Prostate gland (tissue), 2 donors: Measurements from ENCODE around the gene APOBEC4. TPM values are rescaled to one million over a fixed set of nuclear protein-coding genes. Genes with fewer than 3 reads are reported as not detected.

Experiments
- DNase-seq: peaks from one replicate; pipeline ENCODE4 v3.0.0-alpha.2; 2019; ENCODE audit warnings: low spot score
- H3K27ac ChIP-seq, 2 donors: fragments of 200-600 bp; sonication (generic); 2 replicates each; pipeline ENCODE4 v1.5.1; 2017 to 2019
- H3K27me3 ChIP-seq: fragments of 200-600 bp; sonication (generic); replicated peaks from 2 replicates; pipeline ENCODE4 v1.5.1; 2019; ENCODE audit not compliant: insufficient read depth
- H3K36me3 ChIP-seq, 2 donors: fragments of 200-600 bp; sonication (generic); 1 replicate in 1 of 2; 2 replicates in 1 of 2; pipeline versions ENCODE4 v1.5.1 to v1.8.1; 2017 to 2019
- H3K4me1 ChIP-seq: fragments of 200-600 bp; sonication (generic); replicated peaks from 2 replicates; pipeline ENCODE4 v1.5.1; 2019
- H3K4me3 ChIP-seq, 2 donors: fragments of 200-600 bp; sonication (generic); 2 replicates each; pipeline ENCODE4 v1.5.1; 2017 to 2019
- H3K9me3 ChIP-seq: fragments of 200-600 bp; sonication (generic); 2 replicates; pipeline ENCODE4 v1.5.1; 2017
- CTCF ChIP-seq, 4 experiments: fragments of 200-600 bp in 2 of 4; fragments of 450-650 bp in 2 of 4; sonication (generic) in 2 of 4; IDR thresholded peaks; 1 replicate in 3 of 4; 2 replicates in 1 of 4; pipeline ENCODE4 v1.5.1; 2016 to 2019; ENCODE audit warnings: antibody characterized with exemption in 4 of 4, mild to moderate bottlenecking in 2 of 4, moderate library complexity in 2 of 4
- POLR2A ChIP-seq: fragments of 450-650 bp; IDR thresholded peaks from one replicate; pipeline ENCODE4 v1.6.1; 2016; ENCODE audit warnings: antibody characterized with exemption, mild to moderate bottlenecking
- POLR2AphosphoS5 ChIP-seq: sonication (generic); formaldehyde crosslinking; IDR thresholded peaks from one replicate; pipeline ENCODE4 v1.6.1; 2017; ENCODE audit warnings: antibody characterized with exemption
- WGBS: methylation state at CpG from one replicate; pipeline ENCODE4 v1.1.5; 2018; 5-methylcytosine and 5-hydroxymethylcytosine counted together
- intact Hi-C: fragments of 100-400 bp; cut with DNase I; formaldehyde crosslinking; loops from one replicate; pipeline ENCODE4 v1.14.2; 2022
- total RNA-seq, 2 donors: library from RNA; depleted of rRNA; stranded (reverse); fragments of >200 nt; gene quantifications; one replicate each; pipeline ENCODE4 v1.1.0, GENCODE V29; 2016

Gene APOBEC4
- total RNA-seq, 2 donors from 2014 or later, result 0.34 TPM; not detected in 1

- WGBS, result 90% methylated on average over 3 of the region's 3 CpGs
- Histone ChIP-seq H3K36me3 (no peaks in the 10 kb centered on the region), H3K27ac (no peak overlapping the region), H3K9me3 (no peaks in the 10 kb centered on the region), H3K4me1 (no peaks in the 10 kb centered on the region), H3K4me3 (no peak overlapping the region), H3K27me3 (no peaks in the 10 kb centered on the region)
- intact Hi-C loops, result no loop called here
- DNase-seq, result no peak
- TF ChIP-seq CTCF (IDR thresholded peaks at IDR 0.05) (no peak), POLR2AphosphoS5 (no peak), POLR2A (no peak)
Observed at GRCh38 chr1:183697814-183698590, 44.9 kb upstream of the APOBEC4 start.

GRCh38 chr1:183696981-183697380, 43.9 kb upstream of the APOBEC4 start:
- 88% methylated on average over 3 of the region's 3 CpGs for WGBS
- Histone ChIP-seq H3K27ac (no peak overlapping the region), H3K9me3 (no peaks in the 10 kb centered on the region), H3K36me3 (no peaks in the 10 kb centered on the region), H3K4me1 (no peaks in the 10 kb centered on the region), H3K27me3 (no peaks in the 10 kb centered on the region), H3K4me3 (no peak overlapping the region)
- no peak for DNase-seq
- intact Hi-C loops, result no loop called here
- no peak for TF ChIP-seq CTCF (IDR thresholded peaks at IDR 0.05)
- TF ChIP-seq POLR2A, result no peak
- no peak for TF ChIP-seq POLR2AphosphoS5

- H3K27me3 ChIP-seq, result no peaks in the 10 kb centered on the region
- no peaks in the 10 kb centered on the region for H3K36me3 ChIP-seq
- no peak for DNase-seq
- no peak for TF ChIP-seq POLR2A
- no peak for TF ChIP-seq CTCF (IDR thresholded peaks at IDR 0.05)
- intact Hi-C loops, result no loop called here
- no peaks in the 10 kb centered on the region for H3K4me1 ChIP-seq
- H3K27ac ChIP-seq, result no peak overlapping the region
- no peaks in the 10 kb centered on the region for H3K9me3 ChIP-seq
- H3K4me3 ChIP-seq, result no peak overlapping the region
Observed at GRCh38 chr1:183694755-183695154, 41.6 kb upstream of the APOBEC4 start.

- intact Hi-C loops, result no loop called here
- Histone ChIP-seq H3K4me1 (no peaks in the 10 kb centered on the region), H3K9me3 (no peaks in the 10 kb centered on the region), H3K27me3 (no peaks in the 10 kb centered on the region), H3K4me3 (no peak overlapping the region), H3K36me3 (no peaks in the 10 kb centered on the region), H3K27ac (no peak overlapping the region)
- no peak for DNase-seq
- TF ChIP-seq POLR2A (no peak), CTCF (IDR thresholded peaks at IDR 0.05) (no peak), POLR2AphosphoS5 (no peak)
- 41% methylated on average over 1 of the region's 1 CpG for WGBS
Observed at GRCh38 chr1:183694066-183694465, 41.0 kb upstream of the APOBEC4 start.

- Histone ChIP-seq H3K4me1 (no peaks in the 10 kb centered on the region), H3K27me3 (no peaks in the 10 kb centered on the region), H3K4me3 (no peak overlapping the region), H3K27ac (no peak overlapping the region), H3K36me3 (no peaks in the 10 kb centered on the region), H3K9me3 (no peaks in the 10 kb centered on the region)
- TF ChIP-seq POLR2A, result no peak
- no peak for TF ChIP-seq POLR2AphosphoS5
- TF ChIP-seq CTCF (IDR thresholded peaks at IDR 0.05), result no peak
- no peak for DNase-seq
- intact Hi-C loops, result no loop called here
Observed at GRCh38 chr1:183693521-183693920, 40.4 kb upstream of the APOBEC4 start.
